K562 (cell line): ENCODE data around the gene EMID1. TPM values are rescaled to one million over a fixed set of nuclear protein-coding genes. Genes with fewer than 3 reads are reported as not detected.

Experiments
- ATAC-seq: fragments of 200-7000 bp; cut with Tn5 transposase; 3 replicates; pipeline ENCODE4 v1.9.1; 2020; ENCODE audit warnings: moderate library complexity
- BruUV-seq: library from RNA; stranded (reverse); fragments of 400-500 nt; replicated peaks from 2 replicates; lab custom pipeline; 2021; lab: Mats Ljungman, UMichigan
- CTCF ChIA-PET: fragments of 300-600 bp; formaldehyde crosslinking; extraction: SDS; loops from one replicate; lab custom pipeline; 2021; ENCODE audit warnings: low intra/inter-chr PET ratio; lab: Yijun Ruan, JAX
- POLR2A ChIA-PET: fragments of 300-600, 350-650 bp; sonication (Branson Sonifier 250); formaldehyde crosslinking; extraction: SDS; loops from one replicate; lab custom pipeline; 2021; ENCODE audit warnings: antibody characterized with exemption, inconsistent platforms; lab: Yijun Ruan, JAX
- DNase-seq, 4 experiments: peaks; one replicate each; pipeline versions ENCODE4 v3.0.0 to v3.0.0-alpha.2; 2011 to 2018; ENCODE audit warnings: low spot score in 3 of 4, mixed read lengths in 3 of 4; ENCODE audit errors: extremely low read depth in 1 of 4
- FAIRE-seq: peaks from 2 replicates; lab custom pipeline; 2011; peaks lifted over from hg19 to GRCh38; lab: Jason Lieb, UNC
- H2AFZ ChIP-seq: 2 replicates; pipeline ENCODE4 v1.6.0; 2011; ENCODE audit warnings: low read depth, low read length, control low read depth, inconsistent platforms
- H3K27ac ChIP-seq: fragments of 200-600 bp; 3 replicates; pipeline ENCODE4 v1.8.0; 2011; ENCODE audit warnings: low read depth, mild to moderate bottlenecking, control low read depth, inconsistent platforms, low read length, moderate library complexity, mixed read lengths; ENCODE audit errors: extremely low read depth
- H3K27me3 ChIP-seq, 2 experiments: fragments of 300-600 bp in 1 of 2; 2 replicates in 1 of 2; 3 replicates in 1 of 2; pipeline versions ENCODE4 v1.6.0 to v1.8.0; 2011; ENCODE audit warnings: inconsistent platforms in 2 of 2, low read length in 2 of 2, mild to moderate bottlenecking in 1 of 2, mixed read lengths in 1 of 2, moderate library complexity in 1 of 2; ENCODE audit not compliant: control insufficient read depth in 2 of 2, insufficient read depth in 2 of 2
- H3K36me3 ChIP-seq: fragments of 300-600 bp; 3 replicates; pipeline ENCODE4 v1.8.0; 2011; ENCODE audit warnings: mild to moderate bottlenecking, low read length, inconsistent platforms; ENCODE audit not compliant: control insufficient read depth, insufficient read depth
- H3K4me1 ChIP-seq, 2 experiments: fragments of 200-600 bp in 1 of 2; replicated peaks in 1 of 2; 2 replicates in 1 of 2; 3 replicates in 1 of 2; pipeline versions ENCODE4 v1.5.1 to v1.8.0; 2011; ENCODE audit warnings: inconsistent platforms in 2 of 2, low read length in 2 of 2, mild to moderate bottlenecking in 1 of 2, mixed read lengths in 1 of 2, moderate library complexity in 1 of 2; ENCODE audit not compliant: control insufficient read depth in 2 of 2, insufficient read depth in 2 of 2
- H3K4me2 ChIP-seq: 2 replicates; pipeline ENCODE4 v1.6.1; 2011; ENCODE audit warnings: low read length, control low read depth, inconsistent platforms, mixed read lengths; ENCODE audit not compliant: insufficient read depth
- H3K4me3 ChIP-seq: fragments of 200-600 bp; sonication (generic), shearing (Covaris generic); 2 replicates; pipeline ENCODE4 v1.5.1; 2016; ENCODE audit warnings: control low read depth, inconsistent platforms
- H3K79me2 ChIP-seq: fragments of 200-600 bp; 3 replicates; pipeline ENCODE4 v1.8.0; 2011; ENCODE audit warnings: low read length, inconsistent platforms; ENCODE audit not compliant: control insufficient read depth, insufficient read depth
- H3K9ac ChIP-seq, 2 experiments: 2 replicates each; pipeline versions ENCODE4 v1.6.0 to v1.6.1; 2011; ENCODE audit warnings: low read depth in 2 of 2, low read length in 2 of 2, control low read depth in 1 of 2, inconsistent platforms in 1 of 2, mild to moderate bottlenecking in 1 of 2, mixed read lengths in 1 of 2; ENCODE audit not compliant: insufficient read depth in 1 of 2
- H3K9me1 ChIP-seq: one replicate; pipeline ENCODE4 v1.6.0; 2011; ENCODE audit warnings: inconsistent platforms, mild to moderate bottlenecking, low read length, moderate library complexity; ENCODE audit not compliant: control insufficient read depth, insufficient read depth
- H3K9me3 ChIP-seq: replicated peaks from 2 replicates; pipeline ENCODE4 v1.5.1; 2011; ENCODE audit warnings: low read depth, low read length, inconsistent platforms; ENCODE audit not compliant: control insufficient read depth, insufficient read depth
- H4K20me1 ChIP-seq: replicated peaks from 2 replicates; pipeline ENCODE4 v1.6.1; 2011; ENCODE audit warnings: low read length, inconsistent platforms, mixed read lengths; ENCODE audit not compliant: control insufficient read depth, insufficient read depth
- ASH1L ChIP-seq: fragments of 450-650 bp; IDR thresholded peaks from 2 replicates; pipeline ENCODE4 v1.6.1; 2018; ENCODE audit warnings: borderline replicate concordance, mild to moderate bottlenecking, low read depth; ENCODE audit not compliant: partially characterized antibody
- GTF2A2 ChIP-seq: IDR thresholded peaks from 2 replicates; pipeline ENCODE4 v1.6.1; 2016; ENCODE audit warnings: mild to moderate bottlenecking, missing genetic modification characterization, missing compliant biosample characterization
- HLTF ChIP-seq: fragments of 450-650 bp; IDR thresholded peaks from 2 replicates; pipeline ENCODE4 v1.6.1; 2016
- KDM1A ChIP-seq, 2 experiments: fragments of 450-650 bp; IDR thresholded peaks; 2 replicates each; pipeline ENCODE4 v1.6.1; 2016; ENCODE audit warnings: mild to moderate bottlenecking in 2 of 2
- NUFIP1 ChIP-seq: fragments of 450-650 bp; IDR thresholded peaks from 2 replicates; pipeline ENCODE4 v1.6.1; 2018; ENCODE audit not compliant: partially characterized antibody
- ZNF175 ChIP-seq: fragments of 200-800 bp; sonication (Bioruptor generic); IDR thresholded peaks from 2 replicates; pipeline ENCODE4 v1.6.1; 2016; ENCODE audit warnings: low read depth, mild to moderate bottlenecking, missing genetic modification characterization, missing compliant biosample characterization
- WGBS: fragments of 100-300 bp; shearing (Covaris generic); methylation state at CpG from one replicate; pipeline ENCODE4 v1.1.6; 2016; ENCODE audit warnings: low coverage, mixed read lengths; ENCODE audit not compliant: insufficient coverage; ENCODE audit errors: missing lambda C conversion rate; 5-methylcytosine and 5-hydroxymethylcytosine counted together
- in situ Hi-C: fragments of 300-500 bp; cut with MboI; formaldehyde crosslinking; loops from 4 replicates; pipeline ENCODE4 v1.15.0; 2018; ENCODE audit warnings: inconsistent platforms, mixed read lengths
- intact Hi-C: fragments of 100-400 bp; cut with micrococcal nuclease; formaldehyde crosslinking; loops from 2 replicates; pipeline ENCODE4 v1.14.2; 2022
- polyA plus RNA-seq, 8 experiments: library from polyadenylated mRNA; depleted of rRNA in 4 of 8; stranded (reverse) in 5 of 8; unstranded in 3 of 8; fragments of >200 nt; fragmentation: Nextera tagmentation in 2 of 8; fragmentation: Illumina TruSeq in 1 of 8; extraction: Ambion mirVana in 2 of 8; extraction: Trizol in 1 of 8; gene quantifications; 2 replicates each; pipeline versions ENCODE4 v1.2.1 to v1.2.3, GENCODE V29; 2011 to 2014; ENCODE audit warnings: inconsistent platforms in 1 of 8, missing spikeins in 1 of 8
- total RNA-seq, 7 experiments: library from RNA; depleted of rRNA in 6 of 7; stranded (reverse); fragments of >200 nt in 6 of 7; fragmentation: Illumina TruSeq in 2 of 7; extraction: Trizol in 2 of 7; gene quantifications; 2 replicates each; pipeline versions ENCODE4 v1.2.1 to v1.2.3, GENCODE V29; 2011 to 2021; ENCODE audit warnings: low replicate concordance in 1 of 7
- TF ChIP-seq, protein P1 (sequence below): IDR thresholded peaks from 2 replicates; pipeline ENCODE4 v1.6.1; 2011; ENCODE audit not compliant: insufficient read length; ENCODE audit errors: extremely low read depth
- TF ChIP-seq, protein P2 (sequence below): fragments of 450-650 bp; IDR thresholded peaks from 2 replicates; pipeline ENCODE4 v1.6.1; 2017; ENCODE audit warnings: antibody characterized with exemption, mild to moderate bottlenecking

Gene EMID1
- total and polyA plus RNA-seq, 9 of the 15 experiments (the other 6 are each of a cell fraction or from before 2014, with no cell fraction given): 0.15 to 7.2 (median 2.7) TPM

DNA sequence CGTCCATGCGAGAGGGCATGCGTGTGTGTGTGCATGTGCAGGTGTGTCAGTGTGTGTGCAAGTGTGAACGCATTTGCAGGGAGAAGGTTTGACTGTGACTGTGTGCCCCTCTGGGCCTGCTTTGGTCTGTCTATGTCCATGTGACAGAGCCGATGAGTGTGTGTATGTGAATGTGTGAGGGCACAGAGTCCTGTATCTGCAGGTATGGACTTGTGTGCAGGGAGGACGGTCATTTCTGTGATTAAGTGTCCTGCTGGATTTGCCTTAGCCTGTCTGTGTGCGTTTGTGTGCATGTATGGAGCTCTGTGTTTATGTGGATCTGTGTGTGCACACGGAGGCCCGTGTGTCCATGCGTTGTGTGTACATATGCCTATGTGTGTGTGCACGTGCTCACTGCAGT lies 5.4 kb downstream of the EMID1 start (continued):
- TF ChIP-seq GTF2A2 (no peak), ASH1L (no peak), HLTF (no peak)
- TF ChIP-seq, protein P1, sequence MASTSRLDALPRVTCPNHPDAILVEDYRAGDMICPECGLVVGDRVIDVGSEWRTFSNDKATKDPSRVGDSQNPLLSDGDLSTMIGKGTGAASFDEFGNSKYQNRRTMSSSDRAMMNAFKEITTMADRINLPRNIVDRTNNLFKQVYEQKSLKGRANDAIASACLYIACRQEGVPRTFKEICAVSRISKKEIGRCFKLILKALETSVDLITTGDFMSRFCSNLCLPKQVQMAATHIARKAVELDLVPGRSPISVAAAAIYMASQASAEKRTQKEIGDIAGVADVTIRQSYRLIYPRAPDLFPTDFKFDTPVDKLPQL: no peak

DNA sequence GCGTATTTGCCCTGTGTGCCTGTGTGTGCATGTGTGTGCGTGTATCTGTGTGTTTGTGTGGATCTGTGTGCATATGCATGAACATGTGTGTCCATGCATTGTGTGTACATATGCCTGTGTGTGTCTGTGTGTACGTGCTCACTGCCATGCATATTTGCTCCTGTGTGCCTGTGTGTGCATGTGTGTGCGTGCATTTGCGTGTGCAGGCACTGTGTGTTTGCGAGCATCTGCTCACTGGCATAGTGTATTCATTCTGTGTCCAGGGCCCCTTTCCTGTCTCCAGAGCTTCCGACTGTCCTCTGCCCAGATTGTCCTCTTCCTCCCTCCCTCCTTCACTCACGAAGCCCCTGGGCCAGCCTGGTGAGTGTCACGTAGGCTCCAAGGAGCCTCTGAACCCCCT lies 5.8 kb downstream of the EMID1 start:
- H3K79me2 ChIP-seq: peaks cover 2% of the 10 kb centered on the region; the same call in 1 of the 3 replicates
- no TSS peak for BruUV-seq
- no peak for TF ChIP-seq NUFIP1
- TF ChIP-seq ZNF175 (CRISPR knock-in tag): no peak
- TF ChIP-seq KDM1A (IDR thresholded peaks at IDR 0.05): peak in 1 of 2 experiments; percentile 75; a peak in 1 of 4 replicates
- TF ChIP-seq, protein P2, sequence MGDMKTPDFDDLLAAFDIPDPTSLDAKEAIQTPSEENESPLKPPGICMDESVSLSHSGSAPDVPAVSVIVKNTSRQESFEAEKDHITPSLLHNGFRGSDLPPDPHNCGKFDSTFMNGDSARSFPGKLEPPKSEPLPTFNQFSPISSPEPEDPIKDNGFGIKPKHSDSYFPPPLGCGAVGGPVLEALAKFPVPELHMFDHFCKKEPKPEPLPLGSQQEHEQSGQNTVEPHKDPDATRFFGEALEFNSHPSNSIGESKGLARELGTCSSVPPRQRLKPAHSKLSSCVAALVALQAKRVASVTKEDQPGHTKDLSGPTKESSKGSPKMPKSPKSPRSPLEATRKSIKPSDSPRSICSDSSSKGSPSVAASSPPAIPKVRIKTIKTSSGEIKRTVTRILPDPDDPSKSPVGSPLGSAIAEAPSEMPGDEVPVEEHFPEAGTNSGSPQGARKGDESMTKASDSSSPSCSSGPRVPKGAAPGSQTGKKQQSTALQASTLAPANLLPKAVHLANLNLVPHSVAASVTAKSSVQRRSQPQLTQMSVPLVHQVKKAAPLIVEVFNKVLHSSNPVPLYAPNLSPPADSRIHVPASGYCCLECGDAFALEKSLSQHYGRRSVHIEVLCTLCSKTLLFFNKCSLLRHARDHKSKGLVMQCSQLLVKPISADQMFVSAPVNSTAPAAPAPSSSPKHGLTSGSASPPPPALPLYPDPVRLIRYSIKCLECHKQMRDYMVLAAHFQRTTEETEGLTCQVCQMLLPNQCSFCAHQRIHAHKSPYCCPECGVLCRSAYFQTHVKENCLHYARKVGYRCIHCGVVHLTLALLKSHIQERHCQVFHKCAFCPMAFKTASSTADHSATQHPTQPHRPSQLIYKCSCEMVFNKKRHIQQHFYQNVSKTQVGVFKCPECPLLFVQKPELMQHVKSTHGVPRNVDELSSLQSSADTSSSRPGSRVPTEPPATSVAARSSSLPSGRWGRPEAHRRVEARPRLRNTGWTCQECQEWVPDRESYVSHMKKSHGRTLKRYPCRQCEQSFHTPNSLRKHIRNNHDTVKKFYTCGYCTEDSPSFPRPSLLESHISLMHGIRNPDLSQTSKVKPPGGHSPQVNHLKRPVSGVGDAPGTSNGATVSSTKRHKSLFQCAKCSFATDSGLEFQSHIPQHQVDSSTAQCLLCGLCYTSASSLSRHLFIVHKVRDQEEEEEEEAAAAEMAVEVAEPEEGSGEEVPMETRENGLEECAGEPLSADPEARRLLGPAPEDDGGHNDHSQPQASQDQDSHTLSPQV: no peak
- TF ChIP-seq, all 486 proteins: peak for 1
- ChIA-PET CTCF (no interaction called here), POLR2A (interaction anchor here (0.7 to 2.0 kb wide), 2 partner anchors 9 to 62 kb away, joined by 3 to 4 read pairs; no protein-coding TSS in a partner anchor)
- no peak for FAIRE-seq
- DNase-seq: no peak
- no peaks in the 10 kb centered on the region for H4K20me1 ChIP-seq
- no peaks in the 10 kb centered on the region for H3K9me3 ChIP-seq
- in situ Hi-C loops (no loop called here), intact Hi-C loops (no loop called here)
- H3K27ac ChIP-seq: no peak overlapping the region
- no peak for ATAC-seq
- no peak overlapping the region for H3K4me3 ChIP-seq
- no peak overlapping the region for H3K4me2 ChIP-seq
- H3K27me3 ChIP-seq: no peaks in the 10 kb centered on the region
- H3K9ac ChIP-seq: no peak overlapping the region
- peaks cover 0 to 14% of the 10 kb centered on the region in 2 experiments; a peak in 2 of 5 replicates for H3K4me1 ChIP-seq
- 84% methylated on average over 7 of the region's 9 CpGs for WGBS
- H3K9me1 ChIP-seq: no peaks in the 10 kb centered on the region
- no peaks in the 10 kb centered on the region for H3K36me3 ChIP-seq
- no peak overlapping the region for H2AFZ ChIP-seq
